Sigmoid colon (tissue), 4 donors: Measurements from ENCODE around the gene ANO4.

Experiments
- EP300 ChIP-seq, 4 donors: sonication (generic); formaldehyde crosslinking; IDR thresholded peaks; one replicate each; pipeline ENCODE4 v1.6.1; 2017; ENCODE audit warnings: antibody characterized with exemption in 4 of 4
- POLR2A ChIP-seq, 2 donors: fragments of 450-650 bp; IDR thresholded peaks; one replicate each; pipeline ENCODE4 v1.6.1; 2016; ENCODE audit warnings: antibody characterized with exemption in 2 of 2, mild to moderate bottlenecking in 2 of 2, moderate library complexity in 2 of 2
- POLR2AphosphoS5 ChIP-seq, 4 donors: sonication (generic); formaldehyde crosslinking; IDR thresholded peaks; one replicate each; pipeline ENCODE4 v1.6.1; 2017; ENCODE audit warnings: antibody characterized with exemption in 4 of 4
- TF ChIP-seq, protein P1 (sequence below), 4 experiments: fragments of 450-650 bp in 3 of 4; fragments of 200-600 bp in 1 of 4; IDR thresholded peaks; one replicate each; pipeline ENCODE4 v1.5.1; 2016 to 2019; ENCODE audit warnings: antibody characterized with exemption in 4 of 4, mild to moderate bottlenecking in 3 of 4, moderate library complexity in 2 of 4

DNA sequence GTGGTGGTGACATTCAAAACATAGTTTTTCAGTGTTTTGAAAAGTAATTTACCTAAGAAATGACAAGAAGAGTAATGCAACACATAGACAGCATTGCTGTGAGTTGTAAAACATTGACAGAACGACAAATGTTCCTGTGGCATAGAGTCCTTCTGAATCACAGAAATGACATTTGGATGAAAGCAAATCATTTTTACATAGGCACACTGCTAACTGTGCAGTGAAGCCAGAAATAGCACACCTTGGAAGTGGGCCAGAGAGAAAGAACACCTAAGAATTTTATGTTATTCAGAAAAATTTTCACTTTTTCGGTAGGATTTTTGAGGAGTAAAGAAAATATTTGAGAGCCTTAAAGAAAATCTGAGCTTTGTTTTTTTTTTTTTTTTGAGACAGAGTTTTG lies 100.6 kb downstream of the ANO4 start:
- TF ChIP-seq, protein P1, sequence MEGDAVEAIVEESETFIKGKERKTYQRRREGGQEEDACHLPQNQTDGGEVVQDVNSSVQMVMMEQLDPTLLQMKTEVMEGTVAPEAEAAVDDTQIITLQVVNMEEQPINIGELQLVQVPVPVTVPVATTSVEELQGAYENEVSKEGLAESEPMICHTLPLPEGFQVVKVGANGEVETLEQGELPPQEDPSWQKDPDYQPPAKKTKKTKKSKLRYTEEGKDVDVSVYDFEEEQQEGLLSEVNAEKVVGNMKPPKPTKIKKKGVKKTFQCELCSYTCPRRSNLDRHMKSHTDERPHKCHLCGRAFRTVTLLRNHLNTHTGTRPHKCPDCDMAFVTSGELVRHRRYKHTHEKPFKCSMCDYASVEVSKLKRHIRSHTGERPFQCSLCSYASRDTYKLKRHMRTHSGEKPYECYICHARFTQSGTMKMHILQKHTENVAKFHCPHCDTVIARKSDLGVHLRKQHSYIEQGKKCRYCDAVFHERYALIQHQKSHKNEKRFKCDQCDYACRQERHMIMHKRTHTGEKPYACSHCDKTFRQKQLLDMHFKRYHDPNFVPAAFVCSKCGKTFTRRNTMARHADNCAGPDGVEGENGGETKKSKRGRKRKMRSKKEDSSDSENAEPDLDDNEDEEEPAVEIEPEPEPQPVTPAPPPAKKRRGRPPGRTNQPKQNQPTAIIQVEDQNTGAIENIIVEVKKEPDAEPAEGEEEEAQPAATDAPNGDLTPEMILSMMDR (IDR thresholded peaks at IDR 0.05), result no peak
- TF ChIP-seq POLR2AphosphoS5 (IDR thresholded peaks at IDR 0.05) (no peak), POLR2A (IDR thresholded peaks at IDR 0.05) (no peak), EP300 (IDR thresholded peaks at IDR 0.05) (no peak)
